HUDEP-2 (cell line): ENCODE data around the gene BTBD9.
"Not testable (repeated sequence)": the region's sequence is repeated elsewhere in the genome, so short reads cannot be mapped to it uniquely, and the experiment has no call there.

Experiments used
- DNase-seq, 76 experiments: peaks; one replicate each; lab custom pipeline; 2025; ENCODE audit not compliant: unreplicated experiment in 76 of 76; lab: John Stamatoyannopoulos, UW

BTBD9 gene

DNA sequence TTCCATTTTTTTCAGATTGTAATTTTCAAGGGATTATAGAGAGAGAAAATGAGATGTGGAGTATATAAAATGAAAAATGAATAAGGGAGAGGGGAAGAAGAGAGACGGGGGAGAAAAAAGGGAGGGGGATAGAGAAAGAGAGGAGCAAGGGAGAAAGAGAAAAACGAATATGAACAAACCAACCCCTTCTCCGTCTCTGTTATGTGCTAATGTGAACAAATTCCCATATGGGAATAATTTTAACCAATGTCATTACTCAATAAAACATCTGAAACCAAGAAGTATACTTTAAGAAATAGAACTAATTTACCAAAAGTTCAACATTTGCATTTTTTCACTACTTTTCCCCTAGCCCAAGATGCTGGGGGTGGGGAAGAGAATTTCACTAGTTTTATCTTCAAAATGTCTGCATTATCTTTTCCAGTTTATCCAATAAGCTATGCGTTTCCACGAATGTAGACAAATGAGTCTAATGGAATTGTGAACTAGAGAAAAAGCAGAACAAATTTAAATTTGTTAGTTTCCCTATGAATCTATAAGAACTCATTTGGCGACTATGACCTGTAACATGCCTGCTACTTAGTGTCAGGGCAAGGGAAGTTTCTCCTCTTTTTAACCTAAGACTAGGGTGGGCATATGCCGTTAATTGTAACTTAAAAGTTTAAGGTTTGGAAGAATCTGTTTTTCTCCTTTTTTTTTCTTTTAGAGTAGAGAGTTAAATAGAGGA is 286.3 kb downstream of the BTBD9 start:
- no peak for DNase-seq

GRCh38 chr6:38352636-38353035 is 287.1 kb downstream of the BTBD9 start:
- no peak for DNase-seq

DNA sequence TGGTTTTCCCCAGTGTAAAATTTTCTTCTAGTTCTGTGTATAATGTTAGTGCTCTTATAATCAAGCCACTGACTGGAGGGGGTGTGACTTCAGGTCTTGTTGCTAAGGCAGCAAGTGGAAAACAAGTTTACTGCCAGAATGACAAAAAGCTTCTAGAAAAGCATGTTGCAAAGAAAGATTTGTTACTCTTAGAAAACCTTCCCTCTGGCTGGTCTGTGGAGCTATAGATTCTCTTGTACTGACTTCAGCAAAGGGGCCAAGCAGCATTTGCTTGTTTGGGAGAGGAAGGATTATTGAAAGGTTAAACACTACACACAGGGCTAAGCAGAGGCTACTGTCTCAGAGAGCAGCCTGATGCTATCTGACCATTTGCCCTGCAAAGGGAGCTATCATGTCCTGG is 288.8 kb downstream of the BTBD9 start:
- DNase-seq, result no peak

GRCh38 chr6:38350220-38350619 is 289.5 kb downstream of the BTBD9 start:
- DNase-seq, result no peak

- DNase-seq, result no peak
Observed at GRCh38 chr6:38349795-38350194, 289.9 kb downstream of the BTBD9 start.

GRCh38 chr6:38349221-38349620 is 290.5 kb downstream of the BTBD9 start:
- no peak for DNase-seq

DNA sequence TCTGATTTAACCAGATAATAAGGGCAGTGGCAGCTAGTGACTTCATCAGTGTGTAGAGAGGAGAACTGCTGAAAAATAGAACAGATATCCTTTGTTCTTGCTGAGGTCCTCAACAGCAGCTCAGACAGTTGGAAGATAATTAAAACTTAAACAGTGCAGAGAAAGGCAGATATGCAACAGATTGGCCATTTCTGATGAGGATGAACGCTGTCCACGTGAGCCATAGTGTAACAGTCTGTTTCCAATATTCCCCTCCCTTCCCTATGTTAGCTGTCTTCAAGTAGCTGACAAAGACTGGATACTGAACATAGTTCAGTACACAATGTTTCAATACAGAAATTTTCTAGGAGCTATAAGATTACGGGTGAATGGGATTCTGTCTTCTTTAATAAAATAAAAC is 291.4 kb downstream of the BTBD9 start:
- DNase-seq, result no peak

DNA sequence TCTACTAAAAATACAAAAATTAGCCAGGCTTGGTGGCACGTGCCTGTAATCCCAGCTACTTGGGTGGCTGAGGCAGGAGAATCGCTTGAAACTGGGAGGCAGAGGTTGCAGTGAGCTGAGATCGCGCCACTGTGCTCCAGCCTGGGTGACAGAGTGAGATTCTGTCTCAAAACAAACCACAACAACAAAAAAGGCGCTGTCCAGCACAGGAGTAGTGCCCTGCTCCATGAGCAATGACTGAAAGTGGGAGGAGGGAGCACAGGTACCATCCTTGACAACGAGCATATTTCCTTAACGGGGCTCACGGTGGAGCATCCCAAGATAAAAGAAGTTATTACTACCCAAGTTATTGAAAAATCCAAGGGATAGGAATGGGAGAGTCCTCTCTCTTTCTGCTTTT is 291.9 kb downstream of the BTBD9 start:
- not testable (repeated sequence) for DNase-seq

DNA sequence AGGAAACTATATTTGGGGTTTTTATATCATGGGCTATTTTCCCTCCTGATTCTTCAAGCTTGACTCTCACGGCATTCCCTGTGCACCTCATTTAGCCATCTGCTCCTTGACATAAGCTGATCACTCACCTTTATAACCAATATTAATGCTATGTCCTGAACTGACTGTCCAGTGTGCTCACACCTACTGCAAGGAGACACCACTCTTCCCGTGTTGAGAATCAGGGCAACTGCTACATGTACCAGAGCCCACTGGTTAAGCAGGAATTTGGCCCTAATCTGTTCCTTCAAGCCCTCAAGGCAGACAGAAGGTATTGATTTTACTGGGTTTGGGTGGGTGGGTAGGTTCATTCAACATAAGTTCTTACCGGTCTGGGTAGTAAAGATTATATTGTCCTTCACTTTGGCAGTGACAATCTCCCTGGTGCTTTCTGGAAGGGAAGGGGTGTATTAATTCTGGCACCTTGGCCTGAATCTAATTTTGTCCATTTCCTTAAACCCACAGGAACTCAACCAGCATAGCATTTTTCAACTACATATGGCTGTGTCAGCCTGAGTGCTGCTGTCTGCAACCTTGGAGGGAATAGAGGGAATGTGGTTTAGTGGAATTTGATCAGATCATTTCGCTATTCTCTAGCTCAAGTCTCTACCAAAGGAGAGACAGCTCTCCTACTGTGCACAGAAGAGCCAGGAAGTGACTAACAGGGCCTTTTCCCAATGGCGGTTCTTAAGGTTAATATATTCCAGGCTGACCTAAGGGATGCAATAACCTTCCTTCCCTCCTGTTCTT is 293.2 kb downstream of the BTBD9 start:
- DNase-seq, result no peak

DNA sequence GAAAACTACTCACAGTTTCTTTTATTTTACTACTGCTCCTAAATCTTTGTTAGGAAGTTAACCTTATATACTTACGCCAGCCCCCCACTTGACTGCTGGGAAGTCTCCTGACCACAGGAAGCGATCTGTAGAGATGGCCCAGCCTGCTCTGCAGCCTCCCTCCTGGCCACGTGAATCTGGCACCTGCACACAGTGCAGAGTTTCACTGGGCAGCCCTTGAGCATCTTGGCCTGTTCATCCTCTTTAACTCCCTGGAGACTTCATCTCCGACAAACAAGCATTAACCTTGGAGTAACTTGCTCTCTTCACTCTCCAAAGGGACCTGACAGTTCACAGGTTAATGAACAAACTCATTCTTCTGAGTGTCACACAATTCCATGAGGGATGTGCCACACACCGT is 294.1 kb downstream of the BTBD9 start:
- no peak for DNase-seq

- no peak for DNase-seq
Observed at GRCh38 chr6:38341496-38341895, 298.2 kb downstream of the BTBD9 start.

DNA sequence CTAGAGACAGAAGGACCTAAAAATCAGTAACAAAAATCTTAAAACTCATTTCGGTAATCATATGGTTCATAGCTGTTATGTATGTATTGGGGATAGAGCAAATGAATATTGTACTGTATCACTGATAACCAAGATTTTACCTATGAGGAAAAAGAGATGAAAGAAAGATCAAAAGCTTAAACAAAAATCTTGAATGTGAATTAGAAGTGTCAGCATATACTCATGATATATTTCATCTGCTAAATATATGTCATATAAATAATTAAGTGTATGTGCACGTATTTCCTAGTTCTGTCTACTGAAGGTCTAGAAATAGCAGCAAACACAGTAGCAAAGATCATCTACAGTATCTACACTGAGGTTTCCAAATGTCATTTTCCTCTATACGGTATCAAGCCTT is 299.8 kb downstream of the BTBD9 start:
- no peak for DNase-seq

GRCh38 chr6:38337819-38338465 is 301.8 kb downstream of the BTBD9 start:
- DNase-seq, result no peak

- DNase-seq, result no peak
Observed at GRCh38 chr6:38336922-38337321, 302.8 kb downstream of the BTBD9 start.

- no peak for DNase-seq
Observed at GRCh38 chr6:38326837-38327236, 312.9 kb downstream of the BTBD9 start.

DNA sequence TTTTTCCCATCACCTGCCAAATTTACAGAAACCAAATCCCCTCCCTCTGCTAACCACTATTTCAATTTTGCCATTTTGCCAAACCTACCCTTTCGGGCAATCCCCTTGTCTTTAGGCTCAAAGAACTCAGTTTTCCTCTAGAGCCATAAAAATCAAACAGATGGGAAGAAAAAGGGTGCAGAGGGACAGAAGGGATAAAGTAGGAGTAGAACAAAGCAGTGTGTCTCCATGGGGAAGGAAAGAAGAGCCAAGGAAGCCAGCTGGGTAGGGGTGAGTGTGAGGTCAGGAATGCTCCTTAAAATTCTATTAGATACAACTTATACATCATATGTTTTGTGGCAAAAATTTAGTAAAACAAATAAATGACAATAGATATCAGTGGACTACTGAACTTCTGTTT is 316.5 kb downstream of the BTBD9 start:
- no peak for DNase-seq

DNA sequence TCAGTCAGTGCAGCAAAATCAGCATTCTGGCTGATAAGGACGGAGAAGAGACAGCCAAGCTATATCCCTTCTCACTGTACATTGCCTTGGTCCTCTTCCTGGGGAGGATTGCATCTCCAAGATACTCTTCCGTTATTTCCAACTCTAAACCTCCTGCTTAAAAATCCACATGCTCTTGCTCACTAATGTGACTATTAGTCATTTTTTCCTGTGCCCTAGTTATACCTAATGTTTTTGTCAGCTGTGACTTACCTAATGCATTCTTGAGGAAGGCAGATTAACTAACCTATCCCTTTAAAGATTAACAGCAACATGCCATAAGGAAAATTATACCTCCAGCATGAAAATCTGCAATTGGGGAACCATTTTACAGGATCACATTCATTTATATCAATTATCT is 317.6 kb downstream of the BTBD9 start:
- no peak for DNase-seq

DNA sequence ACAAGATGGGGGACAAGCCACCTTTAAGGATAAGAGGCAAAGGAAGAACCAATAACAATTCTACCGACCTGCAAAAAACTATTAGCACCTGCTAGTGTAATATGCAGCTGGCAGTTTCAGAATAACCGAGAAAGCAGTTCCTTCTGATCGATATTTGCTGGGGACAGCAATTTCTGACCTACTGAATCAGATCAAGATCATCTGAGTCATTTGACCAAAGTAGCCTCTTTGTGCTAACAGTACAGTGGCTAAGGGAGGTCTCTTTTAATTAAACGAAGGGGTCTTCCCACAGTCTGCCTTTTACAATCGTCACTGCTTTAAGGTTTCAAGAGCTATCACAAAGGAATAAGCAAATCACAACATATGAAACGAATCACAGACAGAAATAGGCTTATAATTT is 318.9 kb downstream of the BTBD9 start:
- no peak for DNase-seq

DNA sequence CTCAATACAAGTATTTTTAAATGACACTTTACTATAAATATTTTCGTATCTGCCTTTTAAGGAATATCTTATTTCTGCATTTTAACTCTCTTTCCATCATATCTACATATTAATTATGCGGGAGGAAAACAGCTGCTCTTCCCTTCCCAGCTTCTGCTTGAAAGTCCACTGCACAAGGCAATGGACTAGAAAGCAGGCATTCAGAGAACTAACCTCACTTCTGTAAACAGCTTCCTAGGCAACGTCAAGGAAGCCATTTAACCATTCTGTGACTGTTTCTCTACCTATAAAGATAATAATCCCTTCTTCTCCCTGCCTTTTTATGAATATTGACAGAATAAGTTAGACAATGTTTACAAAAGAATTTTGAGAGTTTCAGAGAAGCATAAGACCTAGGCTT is 319.4 kb downstream of the BTBD9 start:
- DNase-seq, result no peak

- DNase-seq, result no peak
Observed at GRCh38 chr6:38319256-38320212, 320.2 kb downstream of the BTBD9 start.
